ENCODE data around the gene TUT7.
"Not testable (repeated sequence)": the region's sequence is repeated elsewhere in the genome, so short reads cannot be mapped to it uniquely, and the experiment has no call there.

Gene TUT7

DNA sequence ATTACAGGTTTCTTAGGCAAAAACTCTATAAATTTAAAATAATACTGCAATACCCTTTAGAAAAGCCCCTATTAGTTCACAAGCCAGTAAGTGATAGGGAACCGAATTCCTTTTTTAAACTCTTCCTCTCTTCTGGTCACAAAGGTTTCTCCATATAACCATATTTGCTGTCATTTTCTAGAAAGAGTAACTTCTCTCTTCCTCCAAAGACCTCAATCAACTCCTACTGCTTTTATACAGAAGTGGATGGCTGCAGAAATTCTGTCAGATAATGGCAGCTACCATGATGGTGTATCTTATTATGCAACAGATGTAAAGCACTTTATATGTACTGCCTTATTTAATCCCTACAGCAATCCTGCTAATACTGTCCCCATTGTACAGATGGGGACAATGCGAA, 6.2 kb downstream of the TUT7 start:
- no peak for DNase-seq (ENCODE audit: low read depth)

DNA sequence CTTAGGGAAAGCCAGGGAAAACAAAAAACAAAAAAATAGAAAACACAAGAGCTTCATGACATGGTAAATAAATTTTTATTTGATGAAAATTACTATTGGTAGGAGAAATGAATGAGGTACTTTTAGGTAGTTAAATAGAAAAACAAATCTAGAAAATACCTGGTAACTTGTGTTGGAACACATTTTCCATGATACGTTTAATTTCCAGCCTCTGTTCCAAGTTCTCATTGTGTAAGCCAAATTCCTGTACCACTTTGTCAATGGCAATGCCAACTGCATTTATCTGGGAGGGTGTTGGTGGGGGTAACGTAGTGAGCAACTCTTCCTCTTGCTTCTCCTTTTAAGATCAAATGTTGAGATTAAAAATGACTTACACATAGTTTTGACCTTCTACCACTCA, 9.4 kb downstream of the TUT7 start:
- DNase-seq (ENCODE audit: low read depth): no peak

DNA sequence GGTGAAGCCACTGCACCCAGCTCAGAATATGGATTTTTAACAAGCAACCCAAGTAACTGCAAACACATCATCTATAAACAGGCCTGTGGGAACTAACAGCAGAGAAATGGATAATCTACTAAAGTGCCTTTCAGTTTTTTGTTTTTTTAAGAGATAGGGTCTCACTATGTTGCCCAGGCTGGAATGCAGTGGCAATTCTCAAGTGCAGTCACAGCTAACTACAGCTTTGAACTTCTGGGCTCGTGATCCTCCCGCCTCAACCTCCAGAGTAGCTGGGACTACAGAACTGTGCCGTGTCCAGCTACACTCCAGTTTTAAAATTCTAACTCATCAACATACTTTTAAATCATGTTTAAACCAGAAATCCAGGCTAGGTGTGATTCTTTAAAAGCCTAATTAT, 11.9 kb downstream of the TUT7 start:
- DNase-seq (ENCODE audit: low read depth): no peak

DNA sequence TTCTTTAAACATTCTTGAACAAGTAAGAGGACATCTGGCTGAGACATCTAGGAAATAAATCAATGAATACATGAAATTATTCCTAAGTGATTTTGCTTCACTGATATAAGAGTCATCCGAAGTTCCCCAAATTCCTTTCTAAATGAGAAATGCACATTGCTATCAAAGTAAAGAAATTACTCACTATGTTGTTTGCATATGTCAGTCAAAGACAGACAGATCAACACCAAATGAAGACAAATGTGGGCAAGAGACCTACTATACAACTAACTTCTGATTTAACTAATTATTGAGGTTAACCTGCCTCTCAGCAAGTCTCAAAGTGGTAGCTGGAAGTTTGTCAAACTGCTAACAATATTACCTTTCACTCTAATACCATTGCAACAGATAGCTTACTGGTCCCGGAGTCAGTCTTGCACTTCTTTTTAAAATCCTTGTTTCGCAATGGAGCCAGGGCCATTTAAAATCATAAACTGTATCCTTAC, 13.2 kb downstream of the TUT7 start:
- no peak for DNase-seq (ENCODE audit: low read depth)

DNA sequence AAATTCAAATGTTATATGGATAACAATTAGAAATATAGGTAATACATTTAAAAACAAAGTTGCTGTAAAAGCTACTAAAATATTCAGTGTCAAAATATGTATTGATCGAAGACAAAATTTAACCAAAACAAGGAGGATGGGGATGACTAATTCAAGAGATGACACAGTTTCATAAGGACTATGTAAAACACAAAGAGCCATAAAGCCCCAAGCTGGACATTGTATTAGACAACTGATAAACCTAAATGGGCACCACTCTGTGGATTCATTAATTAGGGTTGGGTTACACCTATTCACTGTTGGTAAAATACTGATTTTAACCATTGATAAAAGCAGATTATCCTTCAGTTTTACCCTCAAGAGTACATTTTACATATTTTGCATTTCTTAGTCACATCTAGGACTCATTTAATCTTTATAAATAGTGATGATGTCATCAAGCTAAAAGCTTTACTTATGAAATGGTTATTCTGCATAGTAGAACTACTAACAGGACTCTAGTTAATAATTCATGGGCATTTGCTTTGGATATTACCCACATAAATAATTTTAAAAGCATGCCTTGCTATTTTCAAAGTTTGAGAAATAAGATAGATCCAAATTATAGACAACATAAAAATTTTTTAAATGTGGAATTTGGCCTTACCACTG, 13.7 kb downstream of the TUT7 start:
- no peak for DNase-seq (ENCODE audit: low read depth)

DNA sequence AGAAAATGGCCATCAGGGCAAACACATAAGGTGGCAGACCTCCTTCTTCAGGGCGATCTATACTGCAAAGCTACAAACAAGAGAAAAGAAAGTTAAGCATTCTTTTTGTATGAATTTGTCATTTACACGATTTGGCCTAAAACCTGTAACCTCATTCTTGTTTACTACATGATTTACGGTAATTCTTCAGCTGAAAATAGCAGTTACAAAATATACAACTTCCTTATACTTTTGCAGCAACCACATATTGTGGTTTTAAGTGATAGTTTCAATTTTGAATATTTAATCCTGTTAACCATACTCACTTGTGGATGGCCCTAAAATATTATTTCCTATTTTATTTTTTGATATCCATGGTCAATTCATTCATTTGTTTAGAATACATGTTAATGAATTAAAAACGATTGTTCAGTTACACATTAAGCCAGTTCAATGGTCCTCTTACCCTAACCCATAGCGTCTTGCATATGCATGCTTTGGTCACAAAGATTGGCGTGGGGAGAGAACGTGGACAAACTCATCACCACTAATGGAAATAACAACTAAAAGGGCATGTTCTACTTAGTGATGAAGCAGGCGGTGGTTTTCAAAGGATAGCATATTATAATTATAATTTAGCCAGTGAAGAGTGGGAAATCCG, 16.6 kb downstream of the TUT7 start:
- DNase-seq (ENCODE audit: low read depth): no peak

DNA sequence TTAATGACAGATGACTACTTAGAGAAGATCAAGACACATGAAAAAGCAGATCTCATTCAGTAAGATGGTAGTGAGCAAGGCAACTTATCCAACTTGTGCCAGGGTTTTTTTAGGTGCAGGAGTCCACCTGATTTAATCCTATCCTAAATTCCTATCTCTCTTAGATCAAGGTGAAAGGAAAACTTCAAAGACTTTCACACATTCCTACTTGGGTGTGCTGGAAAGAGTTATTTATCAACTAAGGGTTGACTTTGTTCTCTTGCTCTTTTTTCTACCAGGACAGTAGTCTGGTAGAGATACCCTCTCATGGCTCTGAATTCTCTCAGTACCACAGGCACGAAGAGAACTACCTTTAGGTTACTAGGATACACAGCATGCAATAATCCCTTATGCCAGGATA, 18.2 kb downstream of the TUT7 start:
- DNase-seq (ENCODE audit: low read depth): no peak

DNA sequence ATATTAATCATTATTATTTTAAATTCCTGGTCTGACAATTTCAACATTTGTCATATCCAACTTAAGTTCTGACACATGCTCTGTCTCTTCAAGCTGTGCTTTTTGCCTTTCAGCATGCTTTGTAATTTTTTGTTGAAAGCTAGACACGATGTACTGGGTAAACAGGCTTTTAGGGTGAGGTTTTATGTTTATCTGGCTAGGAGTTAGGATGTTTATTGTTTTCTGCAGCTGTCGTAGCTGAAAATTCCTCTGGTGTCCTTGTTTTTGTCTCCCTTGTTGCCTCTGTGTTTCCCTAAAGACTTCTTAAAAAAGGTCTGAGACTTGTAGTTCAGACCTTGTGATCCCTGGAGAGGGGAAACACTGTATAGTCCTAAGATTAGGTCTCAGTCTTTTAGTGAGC, 20.6 kb downstream of the TUT7 start:
- DNase-seq (ENCODE audit: low read depth): no peak

DNA sequence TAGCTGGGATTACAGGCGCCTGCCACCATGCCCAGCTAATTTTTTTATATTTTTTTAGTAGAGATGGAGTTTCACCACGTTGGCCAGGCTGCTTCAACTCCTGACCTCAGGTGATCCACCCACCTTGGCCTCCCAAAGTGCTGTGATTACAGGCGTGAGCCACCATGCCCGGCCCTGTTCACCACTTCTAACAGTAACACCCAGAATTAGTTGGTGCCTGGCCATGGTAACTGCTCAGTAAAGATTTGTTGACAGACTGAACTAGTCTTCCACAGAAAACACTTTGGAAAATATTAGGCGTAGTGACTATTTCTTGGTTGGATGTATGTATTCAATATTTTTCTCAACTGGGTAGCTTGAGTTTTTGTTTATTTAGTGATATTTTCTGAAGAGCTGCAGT, 24.0 kb downstream of the TUT7 start:
- DNase-seq (ENCODE audit: low read depth): no peak

DNA sequence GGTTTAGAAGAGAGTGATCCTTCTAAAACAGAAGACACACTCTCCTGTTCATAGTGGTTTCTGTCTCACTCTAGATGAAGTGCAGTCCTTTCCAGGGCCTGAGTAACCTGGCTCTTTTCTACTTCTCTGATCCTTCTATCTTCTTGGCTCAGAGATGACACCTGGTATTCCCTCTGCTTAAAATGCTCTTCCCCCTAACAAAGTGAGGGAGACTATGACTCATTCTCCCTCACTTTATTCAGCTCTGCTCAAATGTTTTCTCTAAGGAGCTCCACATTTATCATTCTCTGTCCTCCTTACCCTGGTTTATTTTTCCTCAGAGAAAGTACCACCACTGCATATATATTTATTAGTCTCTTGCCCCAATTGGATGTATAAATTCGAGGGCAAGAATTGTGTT, 24.6 kb downstream of the TUT7 start:
- DNase-seq (ENCODE audit: low read depth): no peak

DNA sequence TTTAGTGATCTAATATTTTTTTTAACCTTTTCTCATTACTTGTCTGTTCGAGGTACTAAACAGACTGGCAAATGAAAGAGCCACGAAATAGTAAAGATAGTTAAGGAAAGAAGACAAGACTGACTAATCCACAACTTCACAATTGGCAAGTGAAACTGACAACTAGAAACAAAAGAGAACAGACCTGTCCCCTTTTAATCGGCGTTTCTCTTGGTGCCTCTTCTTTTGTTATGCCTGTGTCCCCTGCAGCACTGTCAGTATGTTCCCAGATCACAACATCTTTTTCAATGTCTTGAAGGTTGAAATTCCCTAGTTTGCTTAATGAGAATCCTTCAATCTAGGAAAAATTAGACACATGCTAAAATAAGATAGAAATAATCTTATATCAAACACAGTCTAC, 26.1 kb downstream of the TUT7 start:
- no peak for DNase-seq (ENCODE audit: low read depth)

DNA sequence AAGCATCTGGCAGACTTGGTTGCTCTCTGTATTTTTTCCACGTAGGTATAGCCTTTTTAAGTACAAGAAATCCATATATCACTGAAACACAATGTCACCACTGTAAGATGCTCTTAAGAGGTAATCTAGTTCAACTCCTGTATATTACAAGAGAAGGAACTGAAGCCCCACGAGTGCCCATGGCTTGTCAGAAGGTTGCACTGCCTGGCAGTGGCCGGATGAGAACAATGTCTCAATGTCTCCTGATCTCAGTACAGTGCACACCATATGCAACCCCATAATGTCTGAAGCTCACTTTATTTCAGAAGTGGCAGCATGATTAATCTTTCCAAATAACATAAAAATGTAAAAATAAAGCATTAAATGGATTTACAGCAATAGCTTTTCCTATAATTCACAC, 27.7 kb downstream of the TUT7 start:
- DNase-seq (ENCODE audit: low read depth): no peak

DNA sequence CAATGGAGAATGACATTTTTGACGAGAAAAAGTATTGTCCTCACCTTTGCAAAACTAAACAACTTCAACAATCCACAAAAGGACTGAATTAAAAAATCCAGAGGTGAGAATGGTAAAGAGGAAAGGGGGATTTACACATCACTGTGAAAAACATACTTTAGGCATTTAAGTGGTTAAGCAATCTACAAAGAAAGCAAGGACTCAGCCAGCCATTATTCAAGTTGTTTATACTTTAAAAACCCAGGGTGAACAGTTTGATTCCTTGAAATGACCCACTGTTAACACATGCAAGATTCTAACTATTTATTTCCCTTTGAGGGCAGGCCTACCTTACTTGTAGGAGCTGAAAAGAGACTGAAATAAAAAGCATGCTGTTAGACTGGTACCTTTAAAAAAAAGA, 29.3 kb downstream of the TUT7 start:
- no peak for DNase-seq (ENCODE audit: low read depth)

DNA sequence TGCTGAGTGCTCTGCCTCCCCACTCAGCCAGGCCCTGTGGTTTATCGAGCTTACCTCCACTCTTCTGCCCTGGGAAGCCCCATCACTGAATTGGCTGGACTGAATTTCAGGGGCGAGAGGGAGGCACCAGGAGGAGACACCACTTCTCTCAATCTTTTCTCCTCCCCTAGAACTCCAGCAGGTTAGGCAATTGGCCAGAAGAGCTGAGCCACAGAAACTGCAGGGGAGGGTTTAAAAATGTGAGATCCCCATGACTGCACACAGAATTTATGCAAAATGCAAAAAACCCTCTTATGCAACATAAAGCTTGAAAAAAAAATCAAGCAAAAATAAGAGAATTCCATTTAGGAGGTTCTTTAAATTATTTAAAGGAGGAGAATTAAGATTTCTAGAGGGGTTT, 29.9 kb downstream of the TUT7 start:
- DNase-seq (ENCODE audit: low read depth): no peak

DNA sequence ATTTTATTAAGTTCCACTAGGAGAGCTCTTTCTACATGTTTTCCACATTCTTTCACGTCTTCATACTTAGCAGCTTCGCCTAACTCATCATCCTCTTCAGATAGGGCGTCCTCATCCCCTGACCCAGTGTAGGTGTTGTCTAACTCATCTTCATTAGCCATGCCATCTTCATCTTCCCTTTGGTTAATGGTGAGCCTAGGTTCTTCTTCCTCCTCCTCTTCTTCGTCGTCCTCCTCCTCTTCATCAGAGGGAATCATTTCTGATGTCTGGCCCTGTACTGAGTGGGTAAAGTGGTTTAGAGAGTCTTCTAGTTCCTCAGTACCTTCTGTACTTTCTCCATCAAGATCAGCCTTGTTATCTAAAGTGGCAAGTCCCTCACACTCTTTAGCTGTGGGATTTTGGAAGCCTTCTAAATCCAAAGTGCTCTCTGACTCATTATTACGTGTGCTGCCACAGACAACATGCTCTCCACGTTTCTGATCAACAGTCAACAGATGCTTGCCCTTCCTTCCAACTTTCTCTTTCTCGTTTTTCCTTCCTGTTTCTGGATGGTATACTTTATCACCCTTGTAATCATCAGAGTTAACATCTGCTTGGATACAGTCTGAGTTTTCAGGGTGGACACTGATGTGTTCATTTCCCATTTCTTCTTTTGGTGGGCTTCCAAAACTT, 31.1 kb downstream of the TUT7 start:
- peak; percentile 3 for DNase-seq (ENCODE audit: low read depth)

DNA sequence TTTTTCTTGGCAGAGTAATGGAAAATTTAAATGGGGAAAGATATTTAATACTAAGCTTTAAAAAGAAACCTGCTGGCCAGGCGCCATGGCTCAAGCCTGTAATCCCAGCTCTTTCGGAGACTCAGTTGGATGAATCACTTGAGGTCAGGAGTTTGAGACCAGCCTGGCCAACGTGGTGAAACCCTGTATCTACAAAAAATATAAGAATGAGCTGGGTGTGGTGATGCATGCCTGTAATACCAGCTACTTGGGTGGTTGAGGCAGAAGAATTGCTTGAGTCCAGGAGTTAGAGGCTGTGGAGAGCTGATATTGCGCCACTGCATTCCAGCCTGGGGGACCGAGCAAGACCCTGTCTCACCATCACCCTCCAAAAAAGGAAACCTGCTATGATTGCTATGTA, 32.8 kb downstream of the TUT7 start:
- DNase-seq (ENCODE audit: low read depth): peak; percentile 87

DNA sequence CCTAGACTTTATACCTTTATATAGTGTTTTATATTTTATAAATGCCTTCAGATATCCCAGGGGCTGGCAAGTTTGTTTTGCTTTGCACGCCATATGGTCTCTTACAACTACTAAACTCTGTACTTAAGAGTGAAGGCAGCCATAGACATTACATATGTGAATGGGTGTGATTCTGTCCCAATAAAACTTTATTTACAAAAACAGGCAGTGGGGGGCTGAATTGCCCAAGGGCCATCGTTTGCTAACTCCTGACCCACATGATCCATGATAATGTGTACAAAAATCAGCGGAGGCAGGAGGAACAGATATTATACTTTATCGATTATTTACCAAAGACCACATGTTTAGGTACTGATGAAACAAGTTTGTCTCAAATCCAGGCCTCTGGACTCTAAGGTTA, 36.0 kb downstream of the TUT7 start:
- DNase-seq (ENCODE audit: low read depth): no peak

DNA sequence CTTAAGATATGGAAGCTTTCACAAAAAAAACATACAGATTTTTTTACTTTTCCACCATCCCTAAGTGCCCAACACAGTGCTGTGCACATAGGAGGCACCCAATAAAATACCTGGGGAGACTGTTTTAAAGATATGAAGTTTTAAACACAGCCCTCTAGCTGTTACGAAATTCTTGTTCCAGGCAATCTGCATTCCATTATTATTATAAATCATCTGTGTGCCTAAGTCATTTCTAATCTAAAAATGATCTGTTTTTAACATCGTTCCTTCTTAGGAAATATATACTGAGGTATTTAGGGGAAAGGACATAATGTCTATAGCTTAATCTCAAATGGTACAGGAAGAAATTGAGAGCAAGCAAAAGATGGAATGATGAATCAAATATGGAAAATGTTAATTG, 39.1 kb downstream of the TUT7 start:
- DNase-seq (ENCODE audit: low read depth): no peak

DNA sequence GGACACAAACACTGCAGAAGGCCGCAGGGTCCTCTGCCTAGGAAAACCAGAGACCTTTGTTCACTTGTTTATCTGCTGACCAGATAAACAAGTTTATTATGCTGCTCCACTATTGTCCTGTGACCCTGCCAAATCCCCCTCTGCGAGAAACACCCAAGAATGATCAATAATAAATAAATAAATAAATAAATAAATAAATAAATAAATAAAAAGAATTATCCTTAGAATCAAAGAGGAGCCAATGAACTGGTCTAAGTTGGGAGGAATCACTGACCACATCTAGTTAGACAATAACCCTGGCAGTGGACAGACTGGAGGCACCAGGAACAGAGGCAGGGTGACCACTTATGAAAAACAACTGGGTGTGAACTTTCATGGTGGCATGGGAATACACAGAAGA, 41.3 kb downstream of the TUT7 start:
- not testable (repeated sequence) for DNase-seq (ENCODE audit: low read depth)

DNA sequence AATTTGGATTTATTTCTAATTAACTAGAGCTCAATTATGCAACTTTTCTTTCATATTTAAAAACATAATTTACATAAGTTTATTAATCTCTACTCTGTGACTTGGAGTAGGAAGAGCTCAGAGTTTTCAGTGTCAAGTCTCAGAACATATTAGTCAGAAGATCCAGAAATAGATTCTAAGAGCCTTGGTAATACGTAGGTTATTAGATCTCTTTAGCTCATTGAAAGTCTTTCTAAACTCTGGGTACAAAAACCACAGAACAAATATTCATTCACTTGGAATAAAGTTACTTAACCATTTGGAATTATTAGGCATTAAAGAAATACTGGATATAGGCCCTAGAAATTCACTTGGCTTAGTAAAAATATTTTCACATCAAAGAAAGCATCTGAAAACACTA, 45.5 kb downstream of the TUT7 start:
- no peak for DNase-seq (ENCODE audit: low read depth)

DNA sequence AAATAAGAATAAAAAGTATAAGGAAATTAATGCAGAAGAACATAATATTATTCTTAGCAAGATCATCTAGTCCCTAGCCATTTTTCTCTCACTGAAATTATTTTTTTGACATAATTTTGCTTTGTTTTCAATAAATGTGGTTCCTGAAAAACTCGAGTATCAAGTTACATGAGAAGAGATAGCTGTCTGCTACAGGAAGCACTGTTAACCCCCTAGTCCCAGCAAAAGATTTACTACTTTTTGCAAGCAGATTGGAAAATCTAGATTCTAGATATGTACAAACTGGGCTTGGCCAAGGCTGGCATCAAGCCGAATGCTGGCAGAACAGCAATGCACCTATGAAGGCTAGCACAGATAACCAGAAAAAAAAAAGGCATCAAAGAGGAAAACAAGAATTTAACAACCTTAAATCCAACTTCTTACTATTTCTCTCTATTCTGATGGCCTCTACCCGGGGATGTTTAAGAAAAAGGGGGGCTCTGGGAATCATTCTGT, 49.9 kb downstream of the TUT7 start:
- no peak for DNase-seq (ENCODE audit: low read depth)

DNA sequence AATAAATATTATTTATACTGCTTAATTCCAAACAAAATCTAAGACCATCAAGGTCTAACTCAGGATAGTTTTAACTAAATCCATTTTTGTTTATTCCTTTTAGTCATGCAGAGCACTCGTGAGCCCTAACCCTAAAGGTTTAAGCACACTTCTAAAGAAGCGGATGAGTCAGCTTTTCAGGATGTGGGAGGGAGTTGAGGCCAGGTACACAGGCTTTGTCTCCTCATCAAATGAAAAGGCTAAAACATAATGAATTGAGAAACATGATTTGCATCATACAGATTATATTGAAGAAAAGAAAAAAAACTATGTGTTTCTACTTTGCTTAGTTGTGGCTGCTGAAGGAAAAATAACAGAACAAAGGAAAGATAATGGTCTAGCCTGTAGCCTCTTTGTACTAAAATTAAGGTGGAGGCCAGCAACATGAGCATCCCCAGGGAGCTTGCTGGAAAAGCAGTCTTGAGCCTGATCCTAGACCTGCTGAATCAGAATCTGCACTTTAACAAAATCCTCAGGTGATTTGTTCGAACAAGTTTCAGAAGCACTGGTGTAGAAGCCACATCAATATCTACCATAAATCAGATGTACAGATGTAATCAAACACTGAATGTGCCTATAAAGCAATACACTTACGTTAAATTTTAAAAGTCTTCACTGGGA, 50.8 kb downstream of the TUT7 start:
- DNase-seq (ENCODE audit: low read depth): no peak

DNA sequence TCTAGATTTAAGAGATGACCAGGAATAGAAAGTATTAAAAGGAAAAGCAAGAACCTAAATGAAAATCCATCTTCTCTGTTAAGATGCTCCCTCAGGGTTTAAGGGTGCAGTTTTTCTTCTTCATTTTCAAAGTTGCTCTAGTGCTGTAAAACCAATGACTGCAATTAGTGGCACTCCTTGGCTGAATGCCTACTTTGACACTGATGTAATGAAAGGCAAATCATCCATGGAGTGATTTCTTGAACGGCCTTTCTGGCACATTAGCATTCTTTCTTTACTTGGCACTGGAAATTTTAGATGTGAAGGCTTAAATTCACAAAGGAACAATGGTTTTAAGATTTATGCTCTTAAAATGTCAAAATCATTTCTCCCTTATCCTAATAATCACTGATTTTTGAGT, 52.5 kb downstream of the TUT7 start:
- no peak for DNase-seq (ENCODE audit: low read depth)

All from fibroblast of the conjunctiva (primary cell).